HepG2 (cell line): ENCODE results near the gene ZNF845. TPM values are rescaled to one million over a fixed set of nuclear protein-coding genes. Genes with fewer than 3 reads are reported as not detected.

Experiments
- ATAC-seq: fragments of 200-7000 bp; cut with Tn5 transposase; 3 replicates; pipeline ENCODE4 v1.9.1; 2020; ENCODE audit warnings: mild to moderate bottlenecking, moderate library complexity
- BruUV-seq: library from RNA; stranded (reverse); fragments of 400-500 nt; replicated peaks from 2 replicates; lab custom pipeline; 2021; lab: Mats Ljungman, UMichigan
- CTCF ChIA-PET: fragments of 300-600 bp; formaldehyde crosslinking; extraction: SDS; loops from one replicate; lab custom pipeline; 2021; ENCODE audit warnings: low total read pairs, inconsistent platforms, low intra/inter-chr PET ratio; lab: Yijun Ruan, JAX
- POLR2A ChIA-PET: fragments of 350-600 bp; sonication (Branson Sonifier 250); formaldehyde crosslinking; loops from one replicate; lab custom pipeline; 2020; ENCODE audit warnings: antibody characterized with exemption, inconsistent platforms; lab: Yijun Ruan, JAX
- DNase-seq: peaks from one replicate; pipeline ENCODE4 v3.0.0-alpha.2; 2015; ENCODE audit warnings: low spot score
- FAIRE-seq: peaks from 3 replicates; lab custom pipeline; 2011; peaks lifted over from hg19 to GRCh38; lab: Jason Lieb, UNC
- H2AFZ ChIP-seq: one replicate; pipeline ENCODE4 v1.6.1; 2011; ENCODE audit warnings: low read length, inconsistent platforms
- H3K27ac ChIP-seq: fragments of 300-600 bp; 3 replicates; pipeline ENCODE4 v1.8.0; 2011; ENCODE audit warnings: mixed run types, mild to moderate bottlenecking, mixed read lengths, low read length, inconsistent platforms; ENCODE audit not compliant: insufficient read depth; ENCODE audit errors: extremely low read length
- H3K27me3 ChIP-seq, 2 experiments: fragments of 200-600 bp in 1 of 2; 2 replicates in 1 of 2; 3 replicates in 1 of 2; pipeline versions ENCODE4 v1.6.0 to v1.8.0; 2011; ENCODE audit warnings: low read length in 2 of 2, mild to moderate bottlenecking in 2 of 2, moderate library complexity in 2 of 2, inconsistent platforms in 1 of 2; ENCODE audit not compliant: insufficient read depth in 2 of 2, control insufficient read depth in 1 of 2
- H3K36me3 ChIP-seq, 2 experiments: fragments of 200-600 bp in 1 of 2; replicated peaks in 1 of 2; 2 replicates in 1 of 2; 3 replicates in 1 of 2; pipeline versions ENCODE4 v1.5.1 to v1.8.0; 2011; ENCODE audit warnings: low read length in 2 of 2, inconsistent platforms in 1 of 2; ENCODE audit not compliant: insufficient read depth in 2 of 2, control insufficient read depth in 1 of 2
- H3K4me1 ChIP-seq: 2 replicates; pipeline ENCODE4 v1.5.1; 2012; ENCODE audit warnings: low read length, inconsistent platforms; ENCODE audit not compliant: insufficient read depth
- H3K4me2 ChIP-seq: 2 replicates; pipeline ENCODE4 v1.6.0; 2011; ENCODE audit warnings: low read depth, low read length, inconsistent platforms
- H3K4me3 ChIP-seq, 3 experiments: fragments of 200-600 bp in 1 of 3; sonication (generic), shearing (Covaris generic) in 1 of 3; replicated peaks in 1 of 3; 2 replicates each; pipeline ENCODE4 v1.5.1; 2011 to 2016; ENCODE audit warnings: low read length in 3 of 3, inconsistent platforms in 2 of 3, low read depth in 2 of 3, mild to moderate bottlenecking in 2 of 3, control low read depth in 1 of 3, mixed read lengths in 1 of 3; ENCODE audit not compliant: insufficient read depth in 1 of 3
- H3K79me2 ChIP-seq: one replicate; pipeline ENCODE4 v1.6.1; 2011; ENCODE audit warnings: low read length, inconsistent platforms; ENCODE audit not compliant: insufficient read depth
- H3K9ac ChIP-seq: 2 replicates; pipeline ENCODE4 v1.6.0; 2011; ENCODE audit warnings: mild to moderate bottlenecking, low read depth, low read length, inconsistent platforms; ENCODE audit not compliant: insufficient read depth
- H3K9me3 ChIP-seq: 2 replicates; pipeline ENCODE4 v1.5.1; 2012; ENCODE audit warnings: mild to moderate bottlenecking, low read length
- H4K20me1 ChIP-seq: 2 replicates; pipeline ENCODE4 v1.6.0; 2011; ENCODE audit warnings: inconsistent platforms, mild to moderate bottlenecking, low read length, moderate library complexity; ENCODE audit not compliant: insufficient read depth
- MTF2 ChIP-seq: sonication (generic); formaldehyde crosslinking; IDR thresholded peaks from 2 replicates; pipeline ENCODE4 v1.5.0; 2020; ENCODE audit warnings: missing genetic modification reagents, borderline replicate concordance
- NFIB ChIP-seq: sonication (generic); formaldehyde crosslinking; IDR thresholded peaks from 2 replicates; pipeline ENCODE4 v1.9.0; 2021; ENCODE audit warnings: missing genetic modification reagents, mild to moderate bottlenecking, borderline replicate concordance
- RBFOX2 ChIP-seq: fragments of 200-400 bp; formaldehyde crosslinking; IDR thresholded peaks from 2 replicates; pipeline ENCODE4 v1.6.1; 2017; ENCODE audit warnings: low read depth, mild to moderate bottlenecking, low read length
- ZNF30 ChIP-seq: sonication (generic); formaldehyde crosslinking; IDR thresholded peaks from 2 replicates; pipeline ENCODE4 v1.5.0; 2020; ENCODE audit warnings: mild to moderate bottlenecking, missing genetic modification reagents
- ZNF788 ChIP-seq: sonication (generic); formaldehyde crosslinking; IDR thresholded peaks from 2 replicates; pipeline ENCODE4 v1.5.0; 2020; ENCODE audit warnings: mild to moderate bottlenecking, missing genetic modification reagents, borderline replicate concordance
- WGBS: methylation state at CpG from one replicate; pipeline ENCODE4 v1.1.6; 2017; ENCODE audit warnings: low lambda C conversion rate; 5-methylcytosine and 5-hydroxymethylcytosine counted together
- in situ Hi-C: cut with HindIII; loops from 2 replicates; pipeline ENCODE4 v1.10.0; 2017; ENCODE audit warnings: low pct_unique_long_range_greater_than_20kb; ENCODE audit not compliant: extremely low pct_ligation_motif_present
- intact Hi-C: fragments of 100-400 bp; cut with micrococcal nuclease; formaldehyde crosslinking; loops from one replicate; pipeline ENCODE4 v1.10.0; 2022; ENCODE audit not compliant: unreplicated experiment
- polyA plus RNA-seq, 8 experiments: library from polyadenylated mRNA; depleted of rRNA in 3 of 8; stranded (reverse) in 7 of 8; unstranded in 1 of 8; fragments of >200 nt; fragmentation: Illumina TruSeq in 4 of 8; extraction: Trizol in 4 of 8; gene quantifications; 2 replicates each; pipeline versions ENCODE4 v1.2.1 to v1.2.3, GENCODE V29; 2011 to 2016; ENCODE audit warnings: low read depth in 4 of 8, missing spikeins in 1 of 8, mixed read lengths in 1 of 8; ENCODE audit not compliant: insufficient read depth in 1 of 8
- total RNA-seq, 5 experiments: library from RNA; depleted of rRNA; stranded (reverse); fragments of >200 nt; fragmentation: Illumina TruSeq; extraction: Trizol; gene quantifications; 2 replicates each; pipeline ENCODE4 v1.2.3, GENCODE V29; 2016; ENCODE audit warnings: low read depth in 1 of 5
- TF ChIP-seq, protein P1 (sequence below): IDR thresholded peaks from 2 replicates; pipeline ENCODE4 v1.6.1; 2016; ENCODE audit warnings: mild to moderate bottlenecking, missing biosample characterization, missing genetic modification reagents
- TF ChIP-seq, protein P2 (sequence below): sonication (generic); formaldehyde crosslinking; IDR thresholded peaks from 2 replicates; pipeline ENCODE4 v1.4.0; 2020; ENCODE audit warnings: low read depth, missing genetic modification reagents
- TF ChIP-seq, protein P3 (sequence below): sonication (generic); formaldehyde crosslinking; conservative IDR thresholded peaks from 2 replicates; pipeline ENCODE4 v1.8.0; 2022; ENCODE audit warnings: low read depth, missing genetic modification reagents
- TF ChIP-seq, protein P4 (sequence below): sonication (generic); formaldehyde crosslinking; IDR thresholded peaks from 2 replicates; pipeline ENCODE4 v1.5.0; 2020; ENCODE audit warnings: mild to moderate bottlenecking, missing genetic modification reagents
- TF ChIP-seq, protein P5 (sequence below): sonication (generic); formaldehyde crosslinking; IDR thresholded peaks from 2 replicates; pipeline ENCODE4 v1.4.0; 2020; ENCODE audit warnings: missing genetic modification reagents, mild to moderate bottlenecking, borderline replicate concordance
- TF ChIP-seq, protein P6 (sequence below): IDR thresholded peaks from 2 replicates; pipeline ENCODE4 v1.6.1; 2016; ENCODE audit warnings: missing genetic modification reagents, missing compliant biosample characterization

Gene ZNF845
- total and polyA plus RNA-seq, 2 of the 13 experiments (the other 11 are each of a cell fraction or from before 2014, with no cell fraction given) = 1.7 to 9.6 TPM

DNA sequence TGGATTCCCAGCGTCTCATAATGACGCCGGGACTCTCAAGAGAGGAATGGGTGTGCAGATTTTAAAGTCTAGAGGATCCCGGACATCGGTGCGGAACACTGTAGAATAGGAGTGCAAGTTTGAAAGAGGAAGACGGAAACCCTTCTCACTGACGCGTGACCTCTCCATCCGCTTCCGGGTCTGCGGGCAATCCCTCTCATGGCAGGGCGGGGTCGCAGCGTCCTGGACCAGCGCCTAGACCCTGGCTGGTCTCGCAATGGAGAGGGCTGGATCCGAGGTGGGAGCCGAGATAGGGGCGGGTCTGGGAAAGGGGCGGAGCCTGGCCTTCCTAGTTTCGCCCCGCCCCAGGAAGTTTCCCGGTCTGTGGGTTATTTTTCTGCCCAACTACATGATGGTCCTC, 4.6 kb upstream of the ZNF845 start:
- 51% methylated on average over 16 of the region's 24 CpGs for WGBS
- H3K4me3 ChIP-seq = no peak overlapping the region
- H3K36me3 ChIP-seq = no peaks in the 10 kb centered on the region
- ATAC-seq = no peak
- no peak for FAIRE-seq
- H3K4me1 ChIP-seq = no peaks in the 10 kb centered on the region
- BruUV-seq = no TSS peak
- no peak overlapping the region for H2AFZ ChIP-seq
- H4K20me1 ChIP-seq = no peaks in the 10 kb centered on the region
- DNase-seq = no peak
- POLR2A ChIA-PET = no interaction called here
- in situ Hi-C loops = no loop called here
- H3K4me2 ChIP-seq = no peak overlapping the region
- H3K79me2 ChIP-seq = no peaks in the 10 kb centered on the region
- H3K9me3 ChIP-seq = peaks cover 38% of the 10 kb centered on the region
- H3K27me3 ChIP-seq = no peaks in the 10 kb centered on the region; a peak in 1 of 5 replicates
- no peak overlapping the region for H3K27ac ChIP-seq
- intact Hi-C loops = no loop called here
- CTCF ChIA-PET = no interaction called here
- H3K9ac ChIP-seq = no peak overlapping the region
- TF ChIP-seq RBFOX2 (no peak), ZNF788 (CRISPR knock-in tag) (no peak), NFIB (CRISPR knock-in tag) (no peak), MTF2 (CRISPR knock-in tag) (no peak), ZNF30 (CRISPR knock-in tag) (no peak)
- TF ChIP-seq, protein P1, sequence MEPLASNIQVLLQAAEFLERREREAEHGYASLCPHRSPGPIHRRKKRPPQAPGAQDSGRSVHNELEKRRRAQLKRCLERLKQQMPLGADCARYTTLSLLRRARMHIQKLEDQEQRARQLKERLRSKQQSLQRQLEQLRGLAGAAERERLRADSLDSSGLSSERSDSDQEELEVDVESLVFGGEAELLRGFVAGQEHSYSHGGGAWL (CRISPR knock-in tag) = no peak
- TF ChIP-seq, protein P2, sequence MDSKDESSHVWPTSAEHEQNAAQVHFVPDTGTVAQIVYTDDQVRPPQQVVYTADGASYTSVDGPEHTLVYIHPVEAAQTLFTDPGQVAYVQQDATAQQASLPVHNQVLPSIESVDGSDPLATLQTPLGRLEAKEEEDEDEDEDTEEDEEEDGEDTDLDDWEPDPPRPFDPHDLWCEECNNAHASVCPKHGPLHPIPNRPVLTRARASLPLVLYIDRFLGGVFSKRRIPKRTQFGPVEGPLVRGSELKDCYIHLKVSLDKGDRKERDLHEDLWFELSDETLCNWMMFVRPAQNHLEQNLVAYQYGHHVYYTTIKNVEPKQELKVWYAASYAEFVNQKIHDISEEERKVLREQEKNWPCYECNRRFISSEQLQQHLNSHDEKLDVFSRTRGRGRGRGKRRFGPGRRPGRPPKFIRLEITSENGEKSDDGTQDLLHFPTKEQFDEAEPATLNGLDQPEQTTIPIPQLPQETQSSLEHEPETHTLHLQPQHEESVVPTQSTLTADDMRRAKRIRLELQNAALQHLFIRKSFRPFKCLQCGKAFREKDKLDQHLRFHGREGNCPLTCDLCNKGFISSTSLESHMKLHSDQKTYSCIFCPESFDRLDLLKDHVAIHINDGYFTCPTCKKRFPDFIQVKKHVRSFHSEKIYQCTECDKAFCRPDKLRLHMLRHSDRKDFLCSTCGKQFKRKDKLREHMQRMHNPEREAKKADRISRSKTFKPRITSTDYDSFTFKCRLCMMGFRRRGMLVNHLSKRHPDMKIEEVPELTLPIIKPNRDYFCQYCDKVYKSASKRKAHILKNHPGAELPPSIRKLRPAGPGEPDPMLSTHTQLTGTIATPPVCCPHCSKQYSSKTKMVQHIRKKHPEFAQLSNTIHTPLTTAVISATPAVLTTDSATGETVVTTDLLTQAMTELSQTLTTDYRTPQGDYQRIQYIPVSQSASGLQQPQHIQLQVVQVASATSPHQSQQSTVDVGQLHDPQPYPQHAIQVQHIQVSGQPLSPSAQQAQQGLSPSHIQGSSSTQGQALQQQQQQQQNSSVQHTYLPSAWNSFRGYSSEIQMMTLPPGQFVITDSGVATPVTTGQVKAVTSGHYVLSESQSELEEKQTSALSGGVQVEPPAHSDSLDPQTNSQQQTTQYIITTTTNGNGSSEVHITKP (CRISPR knock-in tag) = no peak
- TF ChIP-seq, protein P3, sequence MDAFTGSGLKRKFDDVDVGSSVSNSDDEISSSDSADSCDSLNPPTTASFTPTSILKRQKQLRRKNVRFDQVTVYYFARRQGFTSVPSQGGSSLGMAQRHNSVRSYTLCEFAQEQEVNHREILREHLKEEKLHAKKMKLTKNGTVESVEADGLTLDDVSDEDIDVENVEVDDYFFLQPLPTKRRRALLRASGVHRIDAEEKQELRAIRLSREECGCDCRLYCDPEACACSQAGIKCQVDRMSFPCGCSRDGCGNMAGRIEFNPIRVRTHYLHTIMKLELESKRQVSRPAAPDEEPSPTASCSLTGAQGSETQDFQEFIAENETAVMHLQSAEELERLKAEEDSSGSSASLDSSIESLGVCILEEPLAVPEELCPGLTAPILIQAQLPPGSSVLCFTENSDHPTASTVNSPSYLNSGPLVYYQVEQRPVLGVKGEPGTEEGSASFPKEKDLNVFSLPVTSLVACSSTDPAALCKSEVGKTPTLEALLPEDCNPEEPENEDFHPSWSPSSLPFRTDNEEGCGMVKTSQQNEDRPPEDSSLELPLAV (CRISPR knock-in tag) = no peak
- TF ChIP-seq, protein P4, sequence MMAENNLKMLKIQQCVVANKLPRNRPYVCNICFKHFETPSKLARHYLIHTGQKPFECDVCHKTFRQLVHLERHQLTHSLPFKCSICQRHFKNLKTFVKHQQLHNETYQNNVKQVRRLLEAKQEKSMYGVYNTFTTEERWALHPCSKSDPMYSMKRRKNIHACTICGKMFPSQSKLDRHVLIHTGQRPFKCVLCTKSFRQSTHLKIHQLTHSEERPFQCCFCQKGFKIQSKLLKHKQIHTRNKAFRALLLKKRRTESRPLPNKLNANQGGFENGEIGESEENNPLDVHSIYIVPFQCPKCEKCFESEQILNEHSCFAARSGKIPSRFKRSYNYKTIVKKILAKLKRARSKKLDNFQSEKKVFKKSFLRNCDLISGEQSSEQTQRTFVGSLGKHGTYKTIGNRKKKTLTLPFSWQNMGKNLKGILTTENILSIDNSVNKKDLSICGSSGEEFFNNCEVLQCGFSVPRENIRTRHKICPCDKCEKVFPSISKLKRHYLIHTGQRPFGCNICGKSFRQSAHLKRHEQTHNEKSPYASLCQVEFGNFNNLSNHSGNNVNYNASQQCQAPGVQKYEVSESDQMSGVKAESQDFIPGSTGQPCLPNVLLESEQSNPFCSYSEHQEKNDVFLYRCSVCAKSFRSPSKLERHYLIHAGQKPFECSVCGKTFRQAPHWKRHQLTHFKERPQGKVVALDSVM = no peak
- TF ChIP-seq, protein P5, sequence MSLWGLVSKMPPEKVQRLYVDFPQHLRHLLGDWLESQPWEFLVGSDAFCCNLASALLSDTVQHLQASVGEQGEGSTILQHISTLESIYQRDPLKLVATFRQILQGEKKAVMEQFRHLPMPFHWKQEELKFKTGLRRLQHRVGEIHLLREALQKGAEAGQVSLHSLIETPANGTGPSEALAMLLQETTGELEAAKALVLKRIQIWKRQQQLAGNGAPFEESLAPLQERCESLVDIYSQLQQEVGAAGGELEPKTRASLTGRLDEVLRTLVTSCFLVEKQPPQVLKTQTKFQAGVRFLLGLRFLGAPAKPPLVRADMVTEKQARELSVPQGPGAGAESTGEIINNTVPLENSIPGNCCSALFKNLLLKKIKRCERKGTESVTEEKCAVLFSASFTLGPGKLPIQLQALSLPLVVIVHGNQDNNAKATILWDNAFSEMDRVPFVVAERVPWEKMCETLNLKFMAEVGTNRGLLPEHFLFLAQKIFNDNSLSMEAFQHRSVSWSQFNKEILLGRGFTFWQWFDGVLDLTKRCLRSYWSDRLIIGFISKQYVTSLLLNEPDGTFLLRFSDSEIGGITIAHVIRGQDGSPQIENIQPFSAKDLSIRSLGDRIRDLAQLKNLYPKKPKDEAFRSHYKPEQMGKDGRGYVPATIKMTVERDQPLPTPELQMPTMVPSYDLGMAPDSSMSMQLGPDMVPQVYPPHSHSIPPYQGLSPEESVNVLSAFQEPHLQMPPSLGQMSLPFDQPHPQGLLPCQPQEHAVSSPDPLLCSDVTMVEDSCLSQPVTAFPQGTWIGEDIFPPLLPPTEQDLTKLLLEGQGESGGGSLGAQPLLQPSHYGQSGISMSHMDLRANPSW = no peak
- TF ChIP-seq, protein P6, sequence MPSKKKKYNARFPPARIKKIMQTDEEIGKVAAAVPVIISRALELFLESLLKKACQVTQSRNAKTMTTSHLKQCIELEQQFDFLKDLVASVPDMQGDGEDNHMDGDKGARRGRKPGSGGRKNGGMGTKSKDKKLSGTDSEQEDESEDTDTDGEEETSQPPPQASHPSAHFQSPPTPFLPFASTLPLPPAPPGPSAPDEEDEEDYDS = no peak
